ENCODE data around the gene DBP.

GRCh38 chr19:48627865-48628314, 9.3 kb downstream of the DBP start:
- no peak for TF ChIP-seq MEF2A (IDR thresholded peaks at IDR 0.05; ENCODE audit: insufficient read depth, low read depth, low read length)
- TF ChIP-seq POLR2A (IDR thresholded peaks at IDR 0.05; ENCODE audit: low read depth, low read length): no peak
- no peak for TF ChIP-seq CTCF (IDR thresholded peaks at IDR 0.05 in 2 of 3, conservative IDR thresholded peaks at IDR 0.05 in 1 of 3; ENCODE audit: control insufficient read depth in 2 of 3, extremely low read depth in 1 of 3, insufficient read depth in 1 of 3, low read depth in 3 of 3, low read length in 3 of 3)
- TF ChIP-seq ETV6 (conservative IDR thresholded peaks at IDR 0.05 in 1 of 2, IDR thresholded peaks at IDR 0.05 in 1 of 2; ENCODE audit: borderline replicate concordance in 1 of 2, low read depth in 1 of 2): no peak
- no peak for TF ChIP-seq ZNF274 (IDR thresholded peaks at IDR 0.05; ENCODE audit: insufficient read depth, insufficient read length)
- no peak for TF ChIP-seq EP300 (IDR thresholded peaks at IDR 0.05; ENCODE audit: borderline replicate concordance in 1 of 2, control insufficient read depth in 1 of 2, low read depth in 2 of 2, low read length in 2 of 2)
- no peak for TF ChIP-seq SMARCA5 (IDR thresholded peaks at IDR 0.05)
- TF ChIP-seq BHLHE40 (IDR thresholded peaks at IDR 0.05; ENCODE audit: borderline replicate concordance in 1 of 2, low read depth in 2 of 2, low read length in 1 of 2): no peak
